HG03196 (cell line): ENCODE data around the gene EXT2.

Experiments
- ATAC-seq: cut with Tn5 transposase; IDR thresholded peaks from one replicate; pipeline ENCODE4 v1.9.1; 2021; ENCODE audit not compliant: unreplicated experiment

The EXT2 gene

DNA sequence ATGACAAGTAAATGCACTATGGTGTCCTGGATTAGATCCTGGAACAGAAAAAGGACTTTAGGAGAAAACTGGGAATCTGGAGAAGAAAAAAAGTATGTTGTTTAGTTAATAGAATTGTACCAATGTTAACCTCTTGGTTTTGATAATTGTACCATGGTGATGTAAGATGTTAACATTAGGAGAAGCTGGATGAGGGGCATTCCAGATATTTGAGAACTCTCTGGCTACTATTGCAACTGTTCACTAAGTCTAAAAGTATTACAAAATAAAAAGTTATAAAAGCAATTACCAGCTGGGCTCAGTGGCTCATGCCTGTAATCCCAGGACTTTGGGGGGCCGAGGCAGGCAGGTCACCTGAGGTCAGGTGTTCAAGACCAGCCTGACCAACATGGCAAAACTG lies 66.5 kb downstream of the EXT2 start:
- ATAC-seq: no peak

- no peak for ATAC-seq
Measured at GRCh38 chr11:44162662-44163061, 67.2 kb downstream of the EXT2 start.

GRCh38 chr11:44165432-44165831 lies 70.0 kb downstream of the EXT2 start:
- no peak for ATAC-seq

DNA sequence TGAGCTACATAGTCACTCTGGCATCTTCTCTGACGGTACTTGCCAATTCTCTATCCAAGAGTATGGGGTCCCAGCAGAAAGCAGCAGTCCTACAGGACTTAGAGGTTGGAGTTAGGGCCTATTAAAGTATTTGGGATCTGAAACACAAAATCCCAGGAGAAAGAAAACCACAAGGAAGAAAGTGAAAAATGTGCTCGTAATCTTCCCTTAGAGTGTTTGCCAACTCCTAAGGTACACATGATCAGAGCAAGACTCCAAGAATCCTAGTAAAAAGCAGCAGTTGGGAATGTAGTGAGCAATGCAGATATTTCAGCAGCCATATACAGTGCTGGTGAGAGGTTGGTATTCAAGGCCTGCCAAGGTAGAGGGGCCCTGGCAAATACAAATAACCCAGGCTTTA lies 71.6 kb downstream of the EXT2 start:
- no peak for ATAC-seq

GRCh38 chr11:44171518-44171917 lies 76.0 kb downstream of the EXT2 start:
- no peak for ATAC-seq

DNA sequence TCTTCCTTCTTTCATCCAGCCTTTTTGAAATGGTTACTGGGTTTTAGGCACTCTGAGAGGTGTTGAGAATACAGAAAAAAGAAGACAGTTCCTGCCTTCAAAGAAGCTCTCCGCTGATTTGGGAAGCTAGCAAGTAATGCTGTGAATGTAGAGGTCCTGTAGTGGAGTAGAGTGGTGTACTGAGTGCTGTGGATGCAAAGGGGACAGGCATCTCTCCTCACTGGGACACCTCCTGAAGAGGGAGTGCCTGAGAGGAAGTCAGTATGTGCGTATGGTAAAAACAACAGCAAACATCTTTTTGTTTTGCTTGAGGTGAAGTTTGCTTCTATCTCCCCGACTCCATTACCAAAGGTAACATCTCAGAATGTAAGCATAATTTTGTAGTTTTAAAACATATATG lies 77.5 kb downstream of the EXT2 start:
- ATAC-seq: no peak

GRCh38 chr11:44174842-44175241 lies 79.4 kb downstream of the EXT2 start:
- ATAC-seq: no peak

GRCh38 chr11:44176546-44177213 lies 81.2 kb downstream of the EXT2 start:
- ATAC-seq: no peak

DNA sequence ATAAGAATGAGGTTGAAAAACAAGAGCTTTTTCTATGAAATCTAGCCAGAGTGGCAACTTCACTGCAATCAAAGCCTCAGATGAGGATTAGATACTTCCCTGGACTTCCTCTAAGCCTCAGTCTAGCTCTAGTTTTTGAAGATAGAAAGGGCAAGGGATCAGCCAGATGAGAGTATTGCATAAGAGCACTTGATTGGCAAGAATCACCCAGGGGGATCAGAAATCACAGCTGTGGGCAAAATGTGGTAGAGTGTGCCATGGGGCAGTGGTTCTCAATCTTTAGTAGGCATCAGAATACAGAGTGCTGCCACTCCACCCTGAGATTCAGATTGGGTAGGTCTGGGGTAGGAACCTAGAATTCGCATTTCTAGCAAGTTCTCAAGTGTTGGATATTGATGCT lies 82.4 kb downstream of the EXT2 start:
- ATAC-seq: no peak

GRCh38 chr11:44178381-44178780 lies 82.9 kb downstream of the EXT2 start:
- ATAC-seq: no peak

GRCh38 chr11:44179173-44179572 lies 83.7 kb downstream of the EXT2 start:
- ATAC-seq: no peak

- no peak for ATAC-seq
Measured at GRCh38 chr11:44180107-44180506, 84.6 kb downstream of the EXT2 start.

- no peak for ATAC-seq
Measured at GRCh38 chr11:44185522-44185921, 90.0 kb downstream of the EXT2 start.

GRCh38 chr11:44186321-44186930 lies 90.9 kb downstream of the EXT2 start:
- ATAC-seq: no peak

- no peak for ATAC-seq
Measured at GRCh38 chr11:44188643-44189042, 93.2 kb downstream of the EXT2 start.

GRCh38 chr11:44189986-44190882 lies 94.8 kb downstream of the EXT2 start:
- ATAC-seq: no peak

DNA sequence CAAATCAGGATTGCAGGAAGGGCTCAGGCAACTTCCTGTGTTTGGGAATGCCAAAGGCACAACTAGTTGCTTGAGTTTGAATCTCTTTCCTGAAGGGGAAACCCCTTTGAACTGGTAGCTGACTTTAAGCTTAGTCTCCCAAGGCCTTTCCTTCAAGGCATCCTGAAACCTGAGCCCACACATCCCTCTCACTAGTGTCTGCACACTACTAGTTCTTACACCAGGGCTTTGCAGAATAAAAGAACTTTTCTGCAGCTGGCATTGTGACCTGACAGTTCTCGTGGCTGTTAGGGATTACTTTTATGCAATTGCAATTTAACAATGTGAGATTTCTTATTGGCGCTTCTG lies 95.4 kb downstream of the EXT2 start:
- no peak for ATAC-seq

DNA sequence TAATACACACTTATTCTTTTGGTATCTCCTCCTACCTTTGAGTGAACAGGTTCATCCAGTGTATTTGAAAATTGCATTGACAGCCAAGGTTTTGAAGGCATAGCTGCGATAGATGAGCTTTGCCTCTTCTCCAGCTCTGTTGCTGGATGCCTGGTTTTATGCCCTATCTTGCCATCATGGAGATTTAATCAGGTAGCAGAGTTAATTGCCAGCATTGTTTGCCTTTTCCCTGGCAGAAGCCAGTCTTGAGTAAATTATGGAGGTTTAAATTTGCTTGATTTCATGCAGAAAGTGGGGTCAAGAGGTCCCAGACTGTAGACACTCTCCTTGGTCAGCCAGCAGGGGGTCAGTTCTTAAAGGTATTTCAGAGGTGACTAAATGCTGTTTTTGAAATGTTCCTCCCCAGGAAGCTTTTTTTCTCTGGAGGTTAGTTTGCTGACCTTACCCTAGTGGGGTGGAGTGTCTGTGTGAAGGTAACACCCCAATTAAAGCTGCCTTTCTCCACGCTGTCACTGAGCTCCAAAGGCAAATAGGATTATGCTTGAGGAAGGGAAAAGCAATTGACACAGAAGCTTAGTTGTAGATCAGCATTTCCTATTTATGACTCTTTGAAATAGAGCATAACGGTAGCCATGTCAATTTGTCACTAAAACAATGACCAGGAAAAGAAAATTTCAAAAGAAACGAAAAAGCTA lies 96.0 kb downstream of the EXT2 start:
- ATAC-seq: no peak

DNA sequence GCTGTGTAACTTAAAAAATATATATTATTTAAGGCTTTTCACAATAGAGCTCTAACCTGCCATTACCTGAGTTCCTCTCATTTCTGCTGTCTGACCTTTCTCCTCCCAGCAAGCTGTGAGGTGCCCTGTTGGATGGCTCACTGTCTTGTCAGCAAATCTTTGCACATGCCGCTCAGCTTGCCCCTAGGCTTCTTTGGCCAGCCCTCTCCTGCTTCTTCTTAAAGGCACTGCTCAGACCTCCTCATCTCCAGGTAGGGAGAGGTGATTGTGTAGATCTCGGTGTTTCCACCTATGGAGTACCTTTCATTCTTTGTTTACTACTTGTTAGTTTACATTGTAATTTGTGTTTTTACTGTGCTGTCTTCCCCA lies 96.5 kb downstream of the EXT2 start:
- ATAC-seq: no peak

- ATAC-seq: no peak
Measured at GRCh38 chr11:44192462-44193100, 97.1 kb downstream of the EXT2 start.

DNA sequence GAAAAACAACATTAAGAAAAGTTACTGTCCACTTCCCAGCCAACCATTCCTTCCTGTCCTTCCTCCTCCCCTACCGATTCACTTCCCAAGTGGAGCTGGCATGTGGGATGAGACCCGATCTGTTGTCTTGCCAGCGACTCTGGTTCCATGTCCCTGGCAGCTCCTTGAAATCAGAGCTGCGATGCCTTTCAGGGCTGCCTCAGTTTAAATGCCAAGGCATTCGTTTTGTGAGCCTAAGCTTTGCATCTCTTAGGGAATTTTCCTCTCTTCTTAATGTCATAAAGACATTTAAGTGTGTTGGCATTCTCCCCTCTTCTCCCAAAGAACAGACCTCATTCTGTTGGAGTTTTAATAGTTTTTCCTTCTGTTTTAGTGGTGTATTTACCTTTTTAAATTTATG lies 98.4 kb downstream of the EXT2 start:
- no peak for ATAC-seq
